Astrocyte (in vitro differentiated cells and primary cell): ENCODE measurements around the gene PLCH1.

Source experiments
- CTCF ChIP-seq: IDR thresholded peaks from 2 replicates; pipeline ENCODE4 v1.5.1; 2011; ENCODE audit warnings: low read depth, mild to moderate bottlenecking, inconsistent platforms, low read length, moderate library complexity; ENCODE audit not compliant: insufficient read depth
- EZH2 ChIP-seq: IDR thresholded peaks from 2 replicates; pipeline ENCODE4 v1.6.1; 2012; ENCODE audit warnings: mild to moderate bottlenecking, low read length, inconsistent platforms; ENCODE audit not compliant: insufficient read depth

DNA sequence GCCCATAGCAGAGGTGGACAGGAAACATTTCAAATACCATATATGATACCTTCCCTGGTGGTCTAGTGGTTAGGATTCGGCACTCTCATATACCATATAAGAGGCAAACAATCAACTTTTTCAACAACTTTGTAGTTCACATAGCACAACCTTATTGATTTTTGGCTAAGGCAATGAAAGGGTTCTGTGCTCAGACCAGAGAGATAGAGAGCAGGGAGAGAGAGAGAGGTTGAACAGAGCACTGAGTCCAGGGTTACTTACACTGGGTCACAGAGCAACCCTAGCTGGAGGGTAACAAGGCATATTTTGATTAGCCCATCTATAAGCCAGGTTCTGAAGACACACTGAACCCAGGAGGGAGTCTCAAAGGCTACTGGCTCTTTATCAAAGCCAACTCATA, 83.8 kb downstream of the PLCH1 start:
- TF ChIP-seq EZH2 (no peak), CTCF (no peak)
